HepG2 (cell line): ENCODE measurements around the gene WDR47. TPM values are rescaled to one million over a fixed set of nuclear protein-coding genes. Genes with fewer than 3 reads are reported as not detected.

Experiments
- ATAC-seq: fragments of 200-7000 bp; cut with Tn5 transposase; 3 replicates; pipeline ENCODE4 v1.9.1; 2020; ENCODE audit warnings: mild to moderate bottlenecking, moderate library complexity
- BruUV-seq: library from RNA; stranded (reverse); fragments of 400-500 nt; replicated peaks from 2 replicates; lab custom pipeline; 2021; lab: Mats Ljungman, UMichigan
- CTCF ChIA-PET: fragments of 300-600 bp; formaldehyde crosslinking; extraction: SDS; loops from one replicate; lab custom pipeline; 2021; ENCODE audit warnings: low total read pairs, inconsistent platforms, low intra/inter-chr PET ratio; lab: Yijun Ruan, JAX
- POLR2A ChIA-PET: fragments of 350-600 bp; sonication (Branson Sonifier 250); formaldehyde crosslinking; loops from one replicate; lab custom pipeline; 2020; ENCODE audit warnings: antibody characterized with exemption, inconsistent platforms; lab: Yijun Ruan, JAX
- DNase-seq: peaks from one replicate; pipeline ENCODE4 v3.0.0-alpha.2; 2015; ENCODE audit warnings: low spot score
- FAIRE-seq: peaks from 3 replicates; lab custom pipeline; 2011; peaks lifted over from hg19 to GRCh38; lab: Jason Lieb, UNC
- H2AFZ ChIP-seq: one replicate; pipeline ENCODE4 v1.6.1; 2011; ENCODE audit warnings: low read length, inconsistent platforms
- H3K27ac ChIP-seq: fragments of 300-600 bp; 3 replicates; pipeline ENCODE4 v1.8.0; 2011; ENCODE audit warnings: mixed run types, mild to moderate bottlenecking, mixed read lengths, low read length, inconsistent platforms; ENCODE audit not compliant: insufficient read depth; ENCODE audit errors: extremely low read length
- H3K27me3 ChIP-seq, 2 experiments: fragments of 200-600 bp in 1 of 2; 2 replicates in 1 of 2; 3 replicates in 1 of 2; pipeline versions ENCODE4 v1.6.0 to v1.8.0; 2011; ENCODE audit warnings: low read length in 2 of 2, mild to moderate bottlenecking in 2 of 2, moderate library complexity in 2 of 2, inconsistent platforms in 1 of 2; ENCODE audit not compliant: insufficient read depth in 2 of 2, control insufficient read depth in 1 of 2
- H3K36me3 ChIP-seq, 2 experiments: fragments of 200-600 bp in 1 of 2; replicated peaks in 1 of 2; 2 replicates in 1 of 2; 3 replicates in 1 of 2; pipeline versions ENCODE4 v1.5.1 to v1.8.0; 2011; ENCODE audit warnings: low read length in 2 of 2, inconsistent platforms in 1 of 2; ENCODE audit not compliant: insufficient read depth in 2 of 2, control insufficient read depth in 1 of 2
- H3K4me1 ChIP-seq: 2 replicates; pipeline ENCODE4 v1.5.1; 2012; ENCODE audit warnings: low read length, inconsistent platforms; ENCODE audit not compliant: insufficient read depth
- H3K4me2 ChIP-seq: 2 replicates; pipeline ENCODE4 v1.6.0; 2011; ENCODE audit warnings: low read depth, low read length, inconsistent platforms
- H3K4me3 ChIP-seq, 3 experiments: fragments of 200-600 bp in 1 of 3; sonication (generic), shearing (Covaris generic) in 1 of 3; replicated peaks in 1 of 3; 2 replicates each; pipeline ENCODE4 v1.5.1; 2011 to 2016; ENCODE audit warnings: low read length in 3 of 3, inconsistent platforms in 2 of 3, low read depth in 2 of 3, mild to moderate bottlenecking in 2 of 3, control low read depth in 1 of 3, mixed read lengths in 1 of 3; ENCODE audit not compliant: insufficient read depth in 1 of 3
- H3K79me2 ChIP-seq: one replicate; pipeline ENCODE4 v1.6.1; 2011; ENCODE audit warnings: low read length, inconsistent platforms; ENCODE audit not compliant: insufficient read depth
- H3K9ac ChIP-seq: 2 replicates; pipeline ENCODE4 v1.6.0; 2011; ENCODE audit warnings: mild to moderate bottlenecking, low read depth, low read length, inconsistent platforms; ENCODE audit not compliant: insufficient read depth
- H3K9me3 ChIP-seq: 2 replicates; pipeline ENCODE4 v1.5.1; 2012; ENCODE audit warnings: mild to moderate bottlenecking, low read length
- H4K20me1 ChIP-seq: 2 replicates; pipeline ENCODE4 v1.6.0; 2011; ENCODE audit warnings: inconsistent platforms, mild to moderate bottlenecking, low read length, moderate library complexity; ENCODE audit not compliant: insufficient read depth
- ATAD3A ChIP-seq: sonication (generic); formaldehyde crosslinking; IDR thresholded peaks from 2 replicates; pipeline ENCODE4 v1.4.0; 2020; ENCODE audit warnings: missing genetic modification reagents
- DRAP1 ChIP-seq: IDR thresholded peaks from 2 replicates; pipeline ENCODE4 v1.6.1; 2016; ENCODE audit warnings: missing genetic modification reagents, missing compliant biosample characterization
- HNF4G ChIP-seq, 2 experiments: sonication (generic) in 1 of 2; formaldehyde crosslinking in 1 of 2; IDR thresholded peaks; 2 replicates each; pipeline versions ENCODE4 v1.4.0 to v1.6.1; 2011 to 2020; ENCODE audit warnings: borderline replicate concordance in 2 of 2, low read depth in 2 of 2, mild to moderate bottlenecking in 2 of 2, low read length in 1 of 2, missing genetic modification reagents in 1 of 2, moderate library complexity in 1 of 2
- IRF2 ChIP-seq: IDR thresholded peaks from 2 replicates; pipeline ENCODE4 v1.6.1; 2018; ENCODE audit warnings: missing genetic modification reagents, missing compliant biosample characterization
- MEIS1 ChIP-seq: sonication (generic); formaldehyde crosslinking; IDR thresholded peaks from 2 replicates; pipeline ENCODE4 v1.9.0; 2021; ENCODE audit warnings: mild to moderate bottlenecking, missing genetic modification reagents, moderate library complexity, borderline replicate concordance
- RARG ChIP-seq: sonication (generic); formaldehyde crosslinking; IDR thresholded peaks from 2 replicates; pipeline ENCODE4 v1.4.0; 2020; ENCODE audit warnings: low read depth, mild to moderate bottlenecking, missing genetic modification reagents
- ZBTB26 ChIP-seq: IDR thresholded peaks from 2 replicates; pipeline ENCODE4 v1.6.1; 2016; ENCODE audit warnings: missing compliant biosample characterization, missing genetic modification reagents, borderline replicate concordance
- ZIK1 ChIP-seq: sonication (generic); formaldehyde crosslinking; IDR thresholded peaks from 2 replicates; pipeline ENCODE4 v1.5.0; 2020; ENCODE audit warnings: mild to moderate bottlenecking, low read depth, missing genetic modification reagents, borderline replicate concordance
- ZNF883 ChIP-seq: sonication (generic); formaldehyde crosslinking; IDR thresholded peaks from 2 replicates; pipeline ENCODE4 v1.5.1; 2020; ENCODE audit warnings: mild to moderate bottlenecking, missing genetic modification reagents; ENCODE audit errors: not compliant biosample characterization
- WGBS: methylation state at CpG from one replicate; pipeline ENCODE4 v1.1.6; 2017; ENCODE audit warnings: low lambda C conversion rate; 5-methylcytosine and 5-hydroxymethylcytosine counted together
- in situ Hi-C: cut with HindIII; loops from 2 replicates; pipeline ENCODE4 v1.10.0; 2017; ENCODE audit warnings: low pct_unique_long_range_greater_than_20kb; ENCODE audit not compliant: extremely low pct_ligation_motif_present
- intact Hi-C: fragments of 100-400 bp; cut with micrococcal nuclease; formaldehyde crosslinking; loops from one replicate; pipeline ENCODE4 v1.10.0; 2022; ENCODE audit not compliant: unreplicated experiment
- polyA plus RNA-seq, 8 experiments: library from polyadenylated mRNA; depleted of rRNA in 3 of 8; stranded (reverse) in 7 of 8; unstranded in 1 of 8; fragments of >200 nt; fragmentation: Illumina TruSeq in 4 of 8; extraction: Trizol in 4 of 8; gene quantifications; 2 replicates each; pipeline versions ENCODE4 v1.2.1 to v1.2.3, GENCODE V29; 2011 to 2016; ENCODE audit warnings: low read depth in 4 of 8, missing spikeins in 1 of 8, mixed read lengths in 1 of 8; ENCODE audit not compliant: insufficient read depth in 1 of 8
- total RNA-seq, 5 experiments: library from RNA; depleted of rRNA; stranded (reverse); fragments of >200 nt; fragmentation: Illumina TruSeq; extraction: Trizol; gene quantifications; 2 replicates each; pipeline ENCODE4 v1.2.3, GENCODE V29; 2016; ENCODE audit warnings: low read depth in 1 of 5
- TF ChIP-seq, protein P1 (sequence below): sonication (generic); formaldehyde crosslinking; IDR thresholded peaks from 2 replicates; pipeline ENCODE4 v1.4.0; 2020; ENCODE audit warnings: missing genetic modification reagents
- TF ChIP-seq, protein P2 (sequence below): sonication (generic); formaldehyde crosslinking; IDR thresholded peaks from 2 replicates; pipeline ENCODE4 v1.4.0; 2020; ENCODE audit warnings: missing genetic modification reagents
- TF ChIP-seq, protein P3 (sequence below): sonication (generic); formaldehyde crosslinking; IDR thresholded peaks from 2 replicates; pipeline ENCODE4 v1.4.0; 2020; ENCODE audit warnings: missing genetic modification reagents, borderline replicate concordance

WDR47 gene
- total and polyA plus RNA-seq, 2 of the 13 experiments (the other 11 are each of a cell fraction or from before 2014, with no cell fraction given) = 4.3 to 5.9 TPM

DNA sequence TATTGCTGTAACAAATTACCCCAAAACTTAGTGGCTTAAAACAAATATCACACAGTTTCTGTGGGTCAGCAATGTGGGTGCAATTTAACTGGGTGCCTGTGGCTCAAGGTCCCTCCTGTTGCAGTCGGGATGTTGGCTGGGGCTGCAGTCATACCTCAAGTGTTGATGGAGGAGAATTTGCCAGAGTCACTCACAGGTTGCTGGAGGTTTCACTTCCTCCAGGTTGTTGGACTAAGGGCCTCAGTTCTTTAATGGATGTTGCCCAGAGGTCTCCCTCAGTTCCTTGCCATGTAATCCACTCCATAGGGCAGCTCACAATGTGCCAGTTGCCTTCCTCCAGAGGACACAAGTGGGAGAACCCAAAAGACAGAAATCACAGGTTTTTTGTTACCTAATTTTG, 36.4 kb upstream of the WDR47 start (continued):
- TF ChIP-seq ATAD3A = no peak

DNA sequence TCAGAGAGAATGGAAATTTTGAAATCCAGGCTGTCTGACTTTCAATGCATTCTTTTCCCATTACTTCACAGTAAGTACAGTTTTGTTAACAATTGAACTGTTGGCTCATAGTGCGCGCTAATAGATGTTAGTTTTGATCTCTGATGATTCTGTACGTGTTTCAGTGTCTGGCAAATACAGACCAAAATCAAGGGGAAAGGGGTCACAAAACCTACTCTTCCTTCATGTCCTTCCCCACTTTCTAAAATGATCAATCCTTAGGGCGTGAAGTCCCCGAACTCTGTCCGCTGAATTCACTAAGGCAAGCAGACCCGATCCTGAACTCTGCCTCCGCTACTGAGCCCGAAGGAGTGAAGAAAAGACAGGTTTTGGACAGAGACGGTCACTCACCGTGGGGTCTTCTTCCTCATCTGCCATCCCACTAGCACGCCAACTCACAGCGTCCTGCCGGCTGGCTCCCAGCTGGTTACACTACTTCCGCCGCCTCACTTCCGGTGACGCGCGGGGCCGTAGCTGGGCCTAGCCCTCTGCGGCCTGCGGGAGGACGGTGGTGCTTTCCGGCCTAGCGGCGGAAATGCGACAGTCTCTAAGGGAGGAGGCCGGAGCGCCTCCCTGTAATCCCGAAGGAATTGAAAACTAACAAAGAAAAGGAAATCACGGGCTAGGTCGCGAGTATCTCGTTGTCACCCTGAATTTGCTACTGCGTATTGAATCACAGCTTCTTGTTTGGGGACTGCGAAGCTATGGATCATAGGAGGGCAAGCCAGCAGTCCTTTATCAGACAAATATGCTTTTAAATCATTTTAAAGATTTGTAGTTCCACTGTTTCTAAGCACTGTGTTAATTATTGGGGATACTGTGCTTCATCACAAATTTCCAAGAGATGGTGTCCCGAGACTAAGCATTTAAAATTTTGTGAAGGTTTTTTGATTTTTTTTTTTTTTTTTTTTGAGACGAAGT, 33.9 kb upstream of the WDR47 start, which contains the start of gene TAF13:
TSS of gene TAF13 (minus strand) at position 473 of the 960 bp plus-strand sequence. CDS start at position 417, 56 bp downstream.
- intact Hi-C loops = no loop called here
- under 1% methylated on average over 39 of the region's 39 CpGs for WGBS
- in situ Hi-C loops = no loop called here
- no peak for TF ChIP-seq ZIK1 (CRISPR knock-in tag)
- peak; percentile 91 for TF ChIP-seq DRAP1 (CRISPR knock-in tag)
- TF ChIP-seq ZNF883 (CRISPR knock-in tag) = no peak
- TF ChIP-seq, protein P1, sequence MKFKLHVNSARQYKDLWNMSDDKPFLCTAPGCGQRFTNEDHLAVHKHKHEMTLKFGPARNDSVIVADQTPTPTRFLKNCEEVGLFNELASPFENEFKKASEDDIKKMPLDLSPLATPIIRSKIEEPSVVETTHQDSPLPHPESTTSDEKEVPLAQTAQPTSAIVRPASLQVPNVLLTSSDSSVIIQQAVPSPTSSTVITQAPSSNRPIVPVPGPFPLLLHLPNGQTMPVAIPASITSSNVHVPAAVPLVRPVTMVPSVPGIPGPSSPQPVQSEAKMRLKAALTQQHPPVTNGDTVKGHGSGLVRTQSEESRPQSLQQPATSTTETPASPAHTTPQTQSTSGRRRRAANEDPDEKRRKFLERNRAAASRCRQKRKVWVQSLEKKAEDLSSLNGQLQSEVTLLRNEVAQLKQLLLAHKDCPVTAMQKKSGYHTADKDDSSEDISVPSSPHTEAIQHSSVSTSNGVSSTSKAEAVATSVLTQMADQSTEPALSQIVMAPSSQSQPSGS (CRISPR knock-in tag) = peak; percentile 73; the same call in 1 of the 2 replicates
- TF ChIP-seq ZBTB26 (CRISPR knock-in tag) = peak; percentile 65; the same call in 1 of the 2 replicates
- TF ChIP-seq MEIS1 (CRISPR knock-in tag) = no peak
- TF ChIP-seq HNF4G (IDR thresholded peaks at IDR 0.05; ENCODE audit: borderline replicate concordance, low read depth, low read length) = no peak
- no peak for TF ChIP-seq HNF4G (CRISPR knock-in tag; IDR thresholded peaks at IDR 0.05; ENCODE audit: borderline replicate concordance, low read depth)
- TF ChIP-seq IRF2 (CRISPR knock-in tag) = peak; percentile 86
- TF ChIP-seq, protein P2, sequence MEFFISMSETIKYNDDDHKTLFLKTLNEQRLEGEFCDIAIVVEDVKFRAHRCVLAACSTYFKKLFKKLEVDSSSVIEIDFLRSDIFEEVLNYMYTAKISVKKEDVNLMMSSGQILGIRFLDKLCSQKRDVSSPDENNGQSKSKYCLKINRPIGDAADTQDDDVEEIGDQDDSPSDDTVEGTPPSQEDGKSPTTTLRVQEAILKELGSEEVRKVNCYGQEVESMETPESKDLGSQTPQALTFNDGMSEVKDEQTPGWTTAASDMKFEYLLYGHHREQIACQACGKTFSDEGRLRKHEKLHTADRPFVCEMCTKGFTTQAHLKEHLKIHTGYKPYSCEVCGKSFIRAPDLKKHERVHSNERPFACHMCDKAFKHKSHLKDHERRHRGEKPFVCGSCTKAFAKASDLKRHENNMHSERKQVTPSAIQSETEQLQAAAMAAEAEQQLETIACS (CRISPR knock-in tag) = no peak
- TF ChIP-seq RARG (CRISPR knock-in tag) = 0 out of 2 replicates have a peak, but pooled peaks have one; percentile 67
- TF ChIP-seq, protein P3, sequence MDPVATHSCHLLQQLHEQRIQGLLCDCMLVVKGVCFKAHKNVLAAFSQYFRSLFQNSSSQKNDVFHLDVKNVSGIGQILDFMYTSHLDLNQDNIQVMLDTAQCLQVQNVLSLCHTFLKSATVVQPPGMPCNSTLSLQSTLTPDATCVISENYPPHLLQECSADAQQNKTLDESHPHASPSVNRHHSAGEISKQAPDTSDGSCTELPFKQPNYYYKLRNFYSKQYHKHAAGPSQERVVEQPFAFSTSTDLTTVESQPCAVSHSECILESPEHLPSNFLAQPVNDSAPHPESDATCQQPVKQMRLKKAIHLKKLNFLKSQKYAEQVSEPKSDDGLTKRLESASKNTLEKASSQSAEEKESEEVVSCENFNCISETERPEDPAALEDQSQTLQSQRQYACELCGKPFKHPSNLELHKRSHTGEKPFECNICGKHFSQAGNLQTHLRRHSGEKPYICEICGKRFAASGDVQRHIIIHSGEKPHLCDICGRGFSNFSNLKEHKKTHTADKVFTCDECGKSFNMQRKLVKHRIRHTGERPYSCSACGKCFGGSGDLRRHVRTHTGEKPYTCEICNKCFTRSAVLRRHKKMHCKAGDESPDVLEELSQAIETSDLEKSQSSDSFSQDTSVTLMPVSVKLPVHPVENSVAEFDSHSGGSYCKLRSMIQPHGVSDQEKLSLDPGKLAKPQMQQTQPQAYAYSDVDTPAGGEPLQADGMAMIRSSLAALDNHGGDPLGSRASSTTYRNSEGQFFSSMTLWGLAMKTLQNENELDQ = no peak

More for the DNA sequence above, 33.9 kb upstream of the WDR47 start, which contains the start of gene TAF13:
- ChIA-PET CTCF (interaction anchor here (1.3 kb wide), 1 partner anchor 13 kb away, joined by 4 read pairs; no protein-coding TSS in a partner anchor), POLR2A (interaction anchor here (0.6 to 1.9 kb wide), 17 partner anchors 9 to 383 kb away, joined by 3 to 25 read pairs (median 3); partner anchors contain the start of genes CLCC1, SARS1, TMEM167B and WDR47)
- Histone ChIP-seq H3K4me1 (peaks cover 40% of the 10 kb centered on the region), H3K9ac (peak within 1 kb of the TSS; percentile 98), H3K4me2 (peak within 1 kb of the TSS; percentile 93), H3K9me3 (no peaks in the 10 kb centered on the region), H3K4me3 (peak within 1 kb of the TSS; percentile 67 to 90 (median 86)), H3K79me2 (peaks cover 14% of the 10 kb centered on the region), H3K27ac (peak within 1 kb of the TSS; percentile 96), H3K36me3 (no peaks in the 10 kb centered on the region; a peak in 1 of 5 replicates), H4K20me1 (no peaks in the 10 kb centered on the region), H2AFZ (peak within 1 kb of the TSS; percentile 89), H3K27me3 (no peaks in the 10 kb centered on the region; a peak in 2 of 5 replicates)
- TSS peak; percentile 94 for BruUV-seq
- peak; percentile 89 for DNase-seq
- ATAC-seq = peak; percentile 100
- peak; percentile 63 for FAIRE-seq
